KBM-7 (cell line): ENCODE measurements around the gene HP1BP3.

Experiments used
- DNase-seq: peaks from one replicate; pipeline ENCODE4 v3.0.0-alpha.2; 2015
- in situ Hi-C: fragments of 300-500 bp; cut with MboI; formaldehyde crosslinking; loops from 2 replicates; pipeline ENCODE4 v1.14.3; 2020; ENCODE audit warnings: low sequenced_read_pairs, low pct_unique_long_range_greater_than_20kb, mixed read lengths

HP1BP3 gene

DNA sequence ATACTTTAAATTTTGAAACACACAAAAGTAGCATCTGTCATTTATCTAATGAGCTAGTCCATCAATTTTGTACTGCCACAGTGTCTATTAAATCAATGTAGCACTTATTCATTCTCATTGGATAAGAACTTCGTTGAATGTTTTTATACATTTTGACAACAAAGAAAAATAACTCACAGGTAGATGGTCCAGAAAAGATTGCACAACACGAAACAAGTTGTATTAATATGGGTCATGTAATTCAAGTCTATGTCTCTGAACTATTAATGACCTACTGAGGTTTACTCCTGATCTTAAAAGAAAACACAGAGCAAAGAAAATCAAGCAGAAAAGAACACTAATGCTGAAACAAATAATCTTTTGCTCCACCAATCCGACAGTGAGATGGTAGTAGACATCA lies 15.3 kb downstream of the HP1BP3 start:
- in situ Hi-C loops: no loop called here
- DNase-seq: no peak

DNA sequence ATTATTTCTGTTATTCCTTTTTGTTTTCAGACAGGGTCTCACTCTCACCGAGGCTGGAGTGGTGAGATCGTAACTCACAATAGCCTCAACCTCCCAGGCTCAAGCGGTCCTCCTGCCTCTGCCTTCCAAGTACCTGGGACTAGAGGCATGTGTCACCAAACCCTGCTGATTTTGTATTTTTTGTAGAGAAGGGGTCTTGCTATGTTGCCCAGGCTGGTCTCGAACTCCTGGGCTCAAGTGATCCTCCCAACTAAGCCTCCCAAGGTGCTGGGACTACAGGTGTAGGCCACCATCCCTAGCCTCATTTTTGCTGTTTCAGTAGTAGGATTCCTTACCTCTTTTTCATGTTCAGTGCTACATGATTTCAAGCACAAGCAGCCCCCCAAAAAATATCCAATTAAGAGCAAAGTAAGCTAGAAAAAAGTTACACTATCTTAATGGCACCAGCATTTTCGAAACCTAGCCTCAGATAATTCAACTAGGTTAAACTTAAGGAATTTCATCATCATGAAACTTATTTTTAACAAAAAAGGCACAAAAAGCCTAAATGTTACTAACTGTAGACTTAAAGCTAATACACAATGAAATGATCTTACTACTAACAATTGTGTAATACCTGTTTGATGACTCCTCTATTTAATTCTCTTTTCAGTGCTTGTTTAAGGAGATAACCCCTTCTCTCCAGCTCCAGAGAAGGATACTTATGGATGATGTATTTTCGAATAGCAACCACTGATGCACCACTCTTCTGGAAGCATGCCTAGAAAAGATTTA lies 16.6 kb downstream of the HP1BP3 start:
- no peak for DNase-seq
- in situ Hi-C loops: no loop called here

DNA sequence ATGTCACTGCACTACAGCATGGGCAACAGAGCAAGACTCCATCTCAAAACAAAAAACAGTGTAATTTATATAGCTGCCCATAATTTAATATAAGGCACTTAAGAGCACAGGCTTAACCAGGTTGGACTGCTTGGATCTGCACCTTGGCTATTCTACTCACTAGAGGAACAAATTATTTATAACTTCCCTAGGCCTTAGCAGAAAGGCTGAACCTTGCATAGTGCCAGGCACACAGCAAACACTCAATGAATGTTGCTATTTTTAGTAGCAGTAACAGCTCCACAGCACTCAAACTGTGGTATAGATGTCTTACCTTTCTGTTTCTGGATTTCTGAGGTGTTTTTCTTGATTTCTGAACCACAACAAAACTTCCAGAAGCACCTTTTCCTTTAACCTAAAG lies 19.8 kb downstream of the HP1BP3 start:
- in situ Hi-C loops: no loop called here
- DNase-seq: no peak

DNA sequence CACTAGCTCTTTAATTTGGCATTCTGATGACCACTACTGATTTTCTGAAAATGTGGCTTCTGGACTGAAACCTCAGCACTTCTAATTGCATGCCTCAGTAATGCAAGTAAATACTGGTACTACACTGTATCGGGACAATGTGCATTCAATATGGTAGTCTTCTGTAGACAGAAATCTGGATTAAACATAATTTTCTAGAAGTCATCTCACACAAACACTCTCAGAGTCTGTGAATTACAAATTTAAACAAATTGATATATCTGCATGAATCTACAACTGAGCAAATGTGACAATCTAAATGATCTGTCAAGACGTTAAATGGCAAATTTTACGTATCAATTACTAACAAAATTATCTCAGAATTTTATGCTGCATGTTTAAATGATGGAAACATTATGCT lies 23.7 kb downstream of the HP1BP3 start:
- no peak for DNase-seq
- in situ Hi-C loops: no loop called here

DNA sequence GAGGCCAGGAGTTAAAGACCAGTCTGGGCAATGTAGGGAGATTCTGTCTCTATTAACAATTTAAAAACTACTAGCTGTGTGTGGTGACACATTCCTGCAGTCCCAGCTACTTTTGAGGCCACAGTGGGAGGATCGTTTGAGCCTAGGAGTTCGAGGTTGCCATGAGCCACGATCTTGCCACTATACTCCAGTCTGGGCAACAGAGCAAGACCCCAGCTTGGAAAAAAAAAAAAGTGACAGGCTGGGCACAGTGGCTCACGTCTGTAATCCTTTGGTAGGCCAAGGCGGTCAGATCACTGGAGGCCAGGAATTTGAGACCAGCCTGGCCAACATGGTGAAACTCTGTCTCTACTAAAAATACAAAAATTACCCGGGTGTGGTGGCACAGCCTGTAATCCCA lies 26.8 kb downstream of the HP1BP3 start:
- DNase-seq: no peak
- in situ Hi-C loops: no loop called here

DNA sequence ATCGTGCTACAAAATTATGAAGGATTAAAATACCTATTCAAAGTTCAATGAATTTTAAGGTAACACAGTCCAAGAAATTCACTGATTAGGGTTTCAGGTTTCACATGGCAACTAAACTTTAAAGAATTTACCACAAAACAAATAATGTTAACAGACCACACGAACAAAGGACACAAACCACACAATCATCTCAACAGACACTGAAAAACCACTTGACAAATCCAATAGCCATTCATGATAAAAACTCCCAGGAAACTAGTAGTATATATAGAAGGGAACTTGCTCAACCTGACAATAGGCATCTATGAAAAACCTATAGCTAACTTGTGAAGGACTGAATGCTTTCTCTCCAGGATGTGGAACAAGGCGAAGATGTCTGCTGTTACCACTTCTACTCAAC lies 33.5 kb downstream of the HP1BP3 start:
- in situ Hi-C loops: no loop called here
- no peak for DNase-seq

DNA sequence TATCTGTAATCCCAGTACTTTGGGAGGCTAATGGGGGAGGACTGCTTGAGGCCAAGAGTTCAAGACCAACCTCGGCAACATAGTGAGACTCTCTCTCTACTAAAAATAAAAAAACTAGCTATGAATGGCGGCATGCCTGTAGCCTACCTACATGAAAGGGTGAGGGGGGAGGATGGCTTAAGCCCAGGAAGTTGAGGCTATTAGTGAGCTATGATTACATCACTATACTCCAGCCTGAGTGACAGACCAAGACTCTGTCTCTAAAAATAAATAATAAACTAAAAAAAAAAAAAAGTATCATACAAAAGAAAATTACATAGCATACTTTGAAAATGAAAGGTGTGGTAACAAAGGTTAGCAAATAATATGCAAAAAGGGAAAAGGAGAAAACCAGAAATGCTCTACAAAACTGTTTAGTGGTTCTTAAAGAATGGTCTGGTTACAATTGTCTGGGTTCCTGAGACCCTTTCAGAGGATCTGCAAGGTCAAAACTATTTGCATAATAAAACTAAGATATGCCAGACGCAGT lies 35.6 kb downstream of the HP1BP3 start:
- in situ Hi-C loops: no loop called here
- DNase-seq: no peak

DNA sequence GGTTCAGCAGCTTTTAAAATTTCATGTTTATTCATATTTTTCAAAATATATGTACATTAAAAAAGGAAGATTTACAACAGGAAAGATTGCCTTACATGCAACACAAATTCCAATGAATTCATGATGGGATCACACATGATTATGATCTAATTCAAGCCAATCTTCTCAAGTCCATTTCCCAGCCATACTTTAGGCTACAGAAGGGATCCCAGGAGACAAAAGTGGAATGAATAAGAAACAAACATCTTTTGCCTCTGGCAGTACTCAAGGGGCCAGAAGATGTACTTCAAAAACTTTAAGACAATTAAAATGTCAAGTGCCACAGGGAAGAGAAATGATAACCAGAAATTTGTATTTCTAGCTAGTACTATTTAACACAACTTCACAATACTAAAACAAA lies 44.4 kb downstream of the HP1BP3 start:
- in situ Hi-C loops: no loop called here

DNA sequence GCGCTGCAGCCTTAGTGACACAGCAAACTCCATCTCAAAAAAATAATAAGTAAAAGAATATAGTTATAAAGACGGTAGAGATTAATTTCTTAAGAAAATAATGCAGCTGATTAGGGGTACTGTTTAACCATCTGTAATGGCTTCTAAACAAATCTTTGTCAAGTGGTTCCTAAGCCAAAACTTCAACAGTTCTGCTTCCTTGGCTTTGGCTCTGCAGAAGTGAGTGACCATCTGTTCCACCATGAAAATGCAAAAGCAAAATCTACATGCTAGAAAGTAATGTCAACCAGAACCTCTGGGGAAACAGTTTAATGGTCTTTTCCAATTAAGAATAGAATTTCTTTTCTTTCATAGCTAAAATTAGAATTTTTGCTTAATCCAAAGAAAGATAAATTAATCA lies 46.3 kb downstream of the HP1BP3 start:
- no peak for DNase-seq
- in situ Hi-C loops: no loop called here

More for the DNA sequence above, 44.4 kb downstream of the HP1BP3 start:
- no peak for DNase-seq

DNA sequence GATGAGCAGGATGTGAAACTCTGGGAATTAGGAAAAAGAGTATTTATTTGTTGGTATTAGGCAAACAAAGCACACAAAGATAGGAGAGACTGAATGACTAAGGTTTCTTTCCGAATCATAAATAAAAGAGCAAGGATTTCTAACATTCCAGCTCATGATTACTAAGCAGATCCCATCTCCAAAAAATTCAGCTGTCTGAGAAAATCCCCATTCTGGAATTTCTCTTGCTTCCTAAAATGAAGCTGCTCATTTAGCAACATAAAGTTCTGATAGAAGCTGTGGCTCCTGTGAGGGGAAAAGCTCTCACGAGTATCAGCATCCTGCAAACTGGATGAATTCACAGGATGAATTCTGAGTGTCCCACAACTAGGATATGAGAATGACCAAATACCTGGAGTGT lies 47.9 kb downstream of the HP1BP3 start:
- in situ Hi-C loops: no loop called here
- no peak for DNase-seq

DNA sequence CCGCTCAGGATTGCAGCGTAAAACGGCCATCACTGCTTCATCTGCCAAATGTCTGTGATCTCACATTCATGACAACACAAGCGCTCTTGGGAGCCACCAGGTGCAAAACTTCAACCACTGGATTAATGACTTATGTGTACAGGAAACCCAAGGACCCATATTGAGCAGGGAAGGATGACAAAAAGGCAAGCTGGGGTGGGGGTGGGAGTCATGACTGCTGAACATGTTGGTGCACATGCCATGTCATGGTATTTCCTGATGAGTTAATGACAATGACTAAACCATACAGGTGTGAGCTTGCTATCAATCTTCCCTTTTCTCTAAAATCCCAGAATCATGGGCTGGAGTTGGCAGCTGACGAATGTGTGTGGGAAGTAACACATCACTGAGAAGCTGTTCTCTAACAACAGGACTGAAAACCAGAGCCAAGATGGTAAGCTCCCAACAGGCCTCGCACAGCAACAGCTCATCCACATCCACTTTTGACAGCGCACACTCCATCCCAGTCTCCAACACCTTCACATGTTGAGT lies 51.5 kb downstream of the HP1BP3 start:
- in situ Hi-C loops: no loop called here
- DNase-seq: no peak

DNA sequence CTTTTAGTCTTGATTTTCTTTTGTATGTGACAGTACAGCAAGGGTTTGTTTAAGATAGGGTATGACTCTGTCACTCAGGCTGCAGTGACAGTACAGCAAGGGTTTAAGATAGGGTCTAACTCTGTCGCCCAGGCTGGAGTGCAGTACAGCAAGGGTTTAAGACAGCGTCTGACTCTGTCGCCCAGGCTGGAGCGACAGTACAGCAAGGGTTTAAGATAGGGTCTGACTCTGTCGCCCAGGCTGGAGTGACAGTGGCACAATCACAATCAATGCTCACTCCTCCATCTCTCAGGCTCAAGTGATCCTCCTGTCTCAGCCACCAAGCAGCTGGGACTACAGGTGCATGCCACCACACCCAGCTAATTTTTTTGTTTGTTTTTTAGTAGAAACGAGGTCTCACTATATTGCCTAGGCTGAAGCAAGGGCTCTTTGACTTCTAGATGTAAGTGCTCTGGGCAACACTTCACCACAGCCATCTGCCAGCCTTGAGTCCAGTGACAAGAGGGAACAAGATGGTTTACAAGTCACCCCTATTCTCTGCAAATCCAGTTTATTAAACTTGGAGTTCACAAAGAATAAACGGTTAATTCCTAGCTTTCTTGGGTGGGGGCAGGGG lies 53.6 kb downstream of the HP1BP3 start:
- no peak for DNase-seq
- in situ Hi-C loops: no loop called here

DNA sequence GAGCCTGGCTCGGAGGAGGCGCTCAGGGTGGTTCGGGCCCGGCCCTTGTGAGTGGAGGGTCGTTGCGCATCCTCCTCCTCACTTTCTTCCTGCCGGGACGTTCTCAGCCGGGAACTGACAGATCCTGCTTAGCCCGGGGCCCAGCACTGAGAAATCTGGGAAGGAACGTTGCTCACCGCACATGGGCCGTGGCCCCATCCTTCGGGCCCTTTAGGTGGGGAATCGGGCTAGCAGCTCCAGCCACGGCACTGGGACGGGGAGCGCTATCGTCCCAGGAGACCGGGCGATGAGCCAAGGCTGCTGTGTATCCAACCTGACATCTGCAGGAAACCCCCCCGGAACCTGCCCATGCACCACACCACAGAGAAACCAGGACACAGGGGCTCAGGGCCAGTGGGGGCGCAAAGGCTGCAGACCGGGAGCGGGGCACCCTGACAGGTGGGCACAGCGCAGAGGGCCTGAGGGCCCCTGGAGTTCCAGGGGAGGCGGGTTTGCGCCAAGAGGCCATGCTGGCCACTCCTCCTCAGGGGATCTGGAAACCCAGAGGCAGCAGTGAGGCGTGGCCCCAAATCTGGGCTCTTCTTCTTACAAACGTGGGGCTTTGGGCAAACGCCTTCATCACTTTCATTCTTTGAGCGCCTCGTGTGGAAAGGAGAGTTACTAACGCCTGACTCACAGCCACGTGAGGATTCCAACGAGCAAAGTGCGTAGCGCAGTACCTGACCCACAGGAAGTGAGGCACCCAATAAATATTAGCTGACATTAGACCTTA lies 54.3 kb downstream of the HP1BP3 start, which contains the start of gene SH2D5:
Gene SH2D5, minus strand, starts transcription at position 116 of the 772 bp plus-strand sequence. CDS start 4,659 bp downstream, outside the sequence.
- in situ Hi-C loops: no loop called here
- DNase-seq: peak; percentile 75

DNA sequence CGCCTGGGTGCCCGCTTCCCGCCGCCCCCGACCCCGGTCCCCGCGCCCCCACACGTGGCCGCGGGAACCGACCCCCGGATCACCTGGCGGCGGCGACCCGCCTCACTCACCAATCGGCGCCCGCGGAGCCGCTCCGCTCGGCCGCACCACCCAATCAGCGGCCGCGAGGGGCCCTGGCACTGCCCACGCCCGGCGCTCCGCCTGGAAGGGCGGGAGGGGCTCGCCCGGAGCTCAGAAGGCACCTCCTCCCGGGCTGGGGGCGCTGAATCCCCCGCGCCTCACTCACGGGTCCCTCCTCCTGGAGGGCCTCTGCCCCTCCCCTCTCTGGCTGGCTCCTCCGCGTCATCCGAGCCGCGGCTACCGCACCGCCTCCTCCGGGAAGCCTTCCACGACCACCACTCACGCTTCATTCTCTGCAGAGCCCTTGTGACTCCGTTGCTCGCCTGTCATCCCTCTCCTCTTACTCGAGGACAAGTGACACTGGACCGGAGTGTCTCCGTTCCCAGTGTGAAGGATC lies 55.0 kb downstream of the HP1BP3 start:
- in situ Hi-C loops: no loop called here
- peak; percentile 64 for DNase-seq

DNA sequence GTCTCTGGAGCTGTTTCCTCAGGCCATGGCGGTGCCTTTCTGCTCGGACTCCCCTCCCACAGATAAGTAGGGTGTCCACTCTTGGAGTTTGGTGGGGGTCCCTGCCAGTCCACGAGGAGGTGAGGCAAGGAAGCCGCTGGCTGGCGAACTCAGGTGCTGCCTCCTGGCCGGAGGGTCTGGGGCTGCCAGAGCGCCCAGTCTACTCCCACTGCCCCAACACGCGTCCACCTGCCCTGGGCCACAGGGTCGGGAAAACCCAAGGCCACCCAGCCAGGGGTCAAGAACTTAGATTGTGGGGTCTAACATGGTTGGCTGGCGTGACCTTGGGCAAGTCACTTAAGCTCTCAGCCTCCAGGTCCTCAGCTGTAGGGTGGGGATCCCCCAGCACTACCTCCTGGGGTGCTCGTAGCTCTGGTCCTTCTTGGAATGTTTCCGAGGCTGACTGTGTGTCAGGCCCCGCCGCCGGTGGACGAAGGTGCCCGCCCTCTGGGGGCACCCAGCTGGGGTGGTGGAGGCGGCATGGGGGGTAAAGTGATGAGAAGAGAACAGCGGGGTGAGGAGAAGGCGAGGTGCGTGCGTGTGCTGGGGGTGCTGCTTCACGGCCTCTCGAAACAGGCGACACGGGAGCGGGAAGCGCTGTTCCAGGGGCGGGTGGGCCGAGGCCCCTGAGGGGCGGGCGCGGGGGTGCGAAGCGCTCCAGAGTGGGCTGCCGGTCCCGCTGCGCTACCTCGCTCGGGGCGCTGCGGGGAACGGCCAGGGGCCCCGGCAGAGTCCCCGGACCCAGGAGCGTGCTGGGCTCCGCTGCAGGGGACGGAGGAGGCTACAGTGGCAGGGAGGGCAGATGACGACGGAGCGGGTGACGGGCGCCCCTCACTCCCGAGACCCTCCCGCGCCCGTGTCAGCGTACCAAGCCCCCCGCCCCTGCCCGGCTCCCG lies 55.8 kb downstream of the HP1BP3 start:
- no peak for DNase-seq
- in situ Hi-C loops: no loop called here

DNA sequence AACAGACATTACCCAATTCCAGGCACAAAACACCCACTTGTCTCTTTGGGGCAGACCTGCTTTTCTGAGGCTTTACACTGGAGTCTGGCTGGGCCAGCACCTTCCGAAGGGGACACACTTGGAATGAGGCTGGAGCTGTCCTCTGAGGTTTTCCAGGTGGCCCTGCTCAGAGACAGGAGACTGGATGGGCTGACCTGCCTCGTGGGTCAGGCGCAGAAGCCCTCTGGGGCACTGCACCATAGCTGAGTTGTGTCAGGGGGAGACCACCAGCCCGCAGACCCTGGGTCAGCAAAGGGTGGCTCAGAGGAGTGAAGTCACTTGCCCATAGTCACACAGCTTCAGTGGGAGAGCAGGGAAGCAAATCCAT lies 56.4 kb downstream of the HP1BP3 start:
- in situ Hi-C loops: no loop called here
- DNase-seq: no peak

DNA sequence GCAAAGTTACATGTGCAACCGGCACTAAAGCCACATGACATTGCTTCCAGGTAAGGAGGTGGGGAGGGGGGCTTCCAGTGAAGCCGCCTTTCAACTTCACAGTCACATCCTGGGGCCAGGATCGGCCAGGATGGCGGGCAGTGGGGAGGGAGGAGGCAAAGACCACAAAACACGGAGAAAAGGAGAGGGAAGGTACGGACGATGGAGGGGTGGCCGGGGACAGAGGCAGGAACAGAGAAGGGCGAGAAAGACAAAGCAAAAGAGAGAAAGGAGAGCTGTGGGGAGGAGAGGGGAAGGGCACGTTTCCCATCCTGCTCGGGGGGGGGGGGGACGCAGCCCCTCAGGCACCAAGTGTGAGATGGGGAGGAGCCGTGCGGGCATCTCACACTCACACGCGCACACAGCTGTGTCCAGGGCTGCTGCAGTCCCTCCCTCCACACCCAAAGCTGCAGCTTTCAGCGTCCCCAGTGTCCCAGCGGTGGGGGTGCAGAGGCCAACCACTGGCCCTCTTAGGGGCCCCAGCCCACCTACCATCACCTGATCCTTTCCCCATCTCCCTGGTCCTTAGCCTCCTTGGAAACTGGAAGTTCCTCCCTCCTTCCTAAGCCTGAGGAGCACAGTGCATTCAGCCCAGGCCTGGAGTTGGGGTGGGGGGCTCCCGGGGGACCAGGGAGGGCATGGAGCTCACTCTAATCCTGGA lies 57.0 kb downstream of the HP1BP3 start:
- DNase-seq: no peak
- in situ Hi-C loops: no loop called here
